SK-N-SH (cell line): ENCODE measurements around the gene MRPS21. TPM values are rescaled to one million over a fixed set of nuclear protein-coding genes. Genes with fewer than 3 reads are reported as not detected.

Experiments
- CTCF ChIA-PET: fragments of 300-600, 350-600 bp; formaldehyde crosslinking; extraction: SDS; loops from one replicate; lab custom pipeline; 2021; lab: Yijun Ruan, JAX
- POLR2A ChIA-PET: fragments of 350-600 bp; sonication (Branson Sonifier 250); formaldehyde crosslinking; extraction: SDS; loops from one replicate; lab custom pipeline; 2020; ENCODE audit warnings: antibody characterized with exemption, inconsistent platforms; lab: Yijun Ruan, JAX
- DNase-seq: peaks from one replicate; pipeline ENCODE4 v3.0.0; 2012
- H2AFZ ChIP-seq: fragments of 200-600 bp; sonication (generic); 2 replicates; pipeline ENCODE4 v1.8.1; 2016; ENCODE audit warnings: antibody characterized with exemption, mild to moderate bottlenecking, low read depth
- H3F3A ChIP-seq: fragments of 200-600 bp; sonication (generic); replicated peaks from 2 replicates; pipeline ENCODE3; 2016; ENCODE audit warnings: antibody characterized with exemption, mild to moderate bottlenecking; ENCODE audit not compliant: insufficient read depth
- H3K27ac ChIP-seq, 2 experiments: fragments of 200-500 bp in 1 of 2; fragments of 200-600 bp in 1 of 2; sonication (Bioruptor generic) in 1 of 2; sonication (generic), shearing (Covaris generic) in 1 of 2; 2 replicates each; pipeline versions ENCODE4 v1.5.1 to v1.6.1; 2014 to 2016; ENCODE audit warnings: low read depth in 2 of 2, inconsistent platforms in 1 of 2, low read length in 1 of 2, mild to moderate bottlenecking in 1 of 2, mixed read lengths in 1 of 2
- H3K27me3 ChIP-seq: fragments of 200-600 bp; sonication (generic), shearing (Covaris generic); 2 replicates; pipeline ENCODE4 v1.6.1; 2016; ENCODE audit warnings: mixed run types; ENCODE audit not compliant: insufficient read depth
- H3K36me3 ChIP-seq, 2 experiments: fragments of 200-500 bp in 1 of 2; fragments of 200-600 bp in 1 of 2; sonication (Bioruptor generic) in 1 of 2; sonication (generic) in 1 of 2; replicated peaks in 1 of 2; 2 replicates each; pipeline versions ENCODE3 to v1.5.1; 2014 to 2016; ENCODE audit warnings: low read length in 1 of 2, mild to moderate bottlenecking in 1 of 2; ENCODE audit not compliant: insufficient read depth in 2 of 2, control insufficient read depth in 1 of 2
- H3K4me1 ChIP-seq, 2 experiments: fragments of 200-500 bp in 1 of 2; fragments of 200-600 bp in 1 of 2; sonication (Bioruptor generic) in 1 of 2; sonication (generic), shearing (Covaris generic) in 1 of 2; 2 replicates each; pipeline versions ENCODE4 v1.5.1 to v1.6.1; 2014 to 2016; ENCODE audit warnings: low read depth in 1 of 2, low read length in 1 of 2, mixed run types in 1 of 2; ENCODE audit not compliant: insufficient read depth in 2 of 2, control insufficient read depth in 1 of 2
- H3K4me2 ChIP-seq: fragments of 200-600 bp; sonication (generic), shearing (Covaris generic); 2 replicates; pipeline ENCODE4 v1.6.1; 2017; ENCODE audit warnings: mixed run types
- H3K4me3 ChIP-seq, 2 experiments: fragments of 200-500 bp in 1 of 2; fragments of 200-600 bp in 1 of 2; sonication (Bioruptor generic) in 1 of 2; sonication (generic), shearing (Covaris generic) in 1 of 2; 2 replicates each; pipeline versions ENCODE4 v1.5.1 to v1.8.1; 2014 to 2016; ENCODE audit warnings: low read depth in 2 of 2, inconsistent platforms in 1 of 2, low read length in 1 of 2, mild to moderate bottlenecking in 1 of 2, mixed read lengths in 1 of 2, moderate library complexity in 1 of 2
- H3K79me2 ChIP-seq: fragments of 200-600 bp; sonication (generic); 2 replicates; pipeline ENCODE4 v1.8.1; 2017; ENCODE audit warnings: mild to moderate bottlenecking; ENCODE audit not compliant: insufficient read depth
- H3K9ac ChIP-seq: fragments of 200-600 bp; sonication (generic); 2 replicates; pipeline ENCODE4 v1.6.1; 2017; ENCODE audit warnings: mixed run types
- H3K9me2 ChIP-seq: fragments of 200-600 bp; sonication (generic); 2 replicates; pipeline ENCODE4 v1.6.1; 2017; ENCODE audit warnings: mixed run types
- H3K9me3 ChIP-seq: fragments of 200-600 bp; sonication (generic); 2 replicates; pipeline ENCODE4 v1.6.1; 2017; ENCODE audit warnings: mixed run types, mild to moderate bottlenecking, moderate library complexity
- H4K20me1 ChIP-seq: fragments of 200-600 bp; sonication (generic); 2 replicates; pipeline ENCODE4 v1.6.1; 2017; ENCODE audit warnings: mild to moderate bottlenecking, mixed run types; ENCODE audit not compliant: insufficient read depth
- EZH2phosphoT487 ChIP-seq: fragments of 200-600 bp; sonication (generic); IDR thresholded peaks from 2 replicates; pipeline ENCODE4 v1.6.1; 2017; ENCODE audit warnings: low read depth, mixed run types, mild to moderate bottlenecking, antibody characterized with exemption, moderate library complexity, borderline replicate concordance
- FOXJ3 ChIP-seq: sonication (generic); formaldehyde crosslinking; IDR thresholded peaks from 2 replicates; pipeline ENCODE4 v1.5.1; 2020; ENCODE audit warnings: mild to moderate bottlenecking, missing genetic modification reagents
- GATA2 ChIP-seq: sonication (generic); formaldehyde crosslinking; IDR thresholded peaks from 2 replicates; pipeline ENCODE4 v1.5.0; 2020; ENCODE audit warnings: mild to moderate bottlenecking, missing genetic modification reagents
- JUND ChIP-seq: IDR thresholded peaks from 2 replicates; pipeline ENCODE4 v1.4.0; 2012
- MEF2A ChIP-seq: IDR thresholded peaks from 2 replicates; pipeline ENCODE4 v1.4.0; 2012; ENCODE audit warnings: low read depth, borderline replicate concordance
- MXI1 ChIP-seq: IDR thresholded peaks from 2 replicates; pipeline ENCODE4 v1.6.1; 2012; ENCODE audit warnings: mild to moderate bottlenecking, low read depth, low read length, improper control_type of control experiment
- NFIC ChIP-seq: IDR thresholded peaks from 2 replicates; pipeline ENCODE4 v1.4.0; 2012; ENCODE audit warnings: borderline replicate concordance
- NRF1 ChIP-seq: IDR thresholded peaks from 2 replicates; pipeline ENCODE4 v1.6.1; 2012; ENCODE audit warnings: low read depth, mild to moderate bottlenecking, low read length
- RCOR1 ChIP-seq: fragments of 150-350 bp; IDR thresholded peaks from 2 replicates; pipeline ENCODE4 v1.6.1; 2017; ENCODE audit warnings: antibody characterized with exemption, low read length
- SIN3A ChIP-seq: IDR thresholded peaks from 2 replicates; pipeline ENCODE4 v1.6.1; 2012; ENCODE audit warnings: low read depth, mild to moderate bottlenecking, low read length, moderate library complexity, borderline replicate concordance
- TCF12 ChIP-seq: IDR thresholded peaks from 2 replicates; pipeline ENCODE4 v1.4.0; 2012
- YY1 ChIP-seq: IDR thresholded peaks from 2 replicates; pipeline ENCODE4 v1.4.0; 2012; ENCODE audit warnings: low read depth, mild to moderate bottlenecking
- WGBS: methylation state at CpG from one replicate; pipeline ENCODE4 v1.1.6; 2017; ENCODE audit warnings: low lambda C conversion rate; 5-methylcytosine and 5-hydroxymethylcytosine counted together
- polyA plus RNA-seq, 3 experiments: library from polyadenylated mRNA; depleted of rRNA; stranded (reverse); fragments of >200 nt; gene quantifications; 2 replicates each; pipeline ENCODE4 v1.2.3, GENCODE V29; 2012
- TF ChIP-seq, protein P1 (sequence below): fragments of 150-350 bp; IDR thresholded peaks from 2 replicates; pipeline ENCODE4 v1.6.1; 2017; ENCODE audit warnings: antibody characterized with exemption, low read length, low read depth, borderline replicate concordance
- TF ChIP-seq, protein P2 (sequence below): IDR thresholded peaks from 2 replicates; pipeline ENCODE4 v1.4.0; 2012; ENCODE audit warnings: low read depth
- TF ChIP-seq, protein P3 (sequence below): fragments of 150-350 bp; IDR thresholded peaks from 2 replicates; pipeline ENCODE4 v1.6.1; 2016; ENCODE audit warnings: mild to moderate bottlenecking, low read depth, low read length
- TF ChIP-seq, protein P4 (sequence below): IDR thresholded peaks from 2 replicates; pipeline ENCODE4 v1.4.0; 2012; ENCODE audit warnings: low read depth, borderline replicate concordance
- TF ChIP-seq, protein P5 (sequence below): IDR thresholded peaks from 2 replicates; pipeline ENCODE4 v1.6.1; 2012; ENCODE audit warnings: mild to moderate bottlenecking, low read depth, low read length, moderate library complexity
- TF ChIP-seq, protein P6 (sequence below): fragments of 200-600 bp; sonication (generic); IDR thresholded peaks from 2 replicates; pipeline ENCODE4 v1.6.1; 2017; ENCODE audit warnings: antibody characterized with exemption, mild to moderate bottlenecking, moderate library complexity
- TF ChIP-seq, protein P7 (sequence below): IDR thresholded peaks from 2 replicates; pipeline ENCODE4; 2012

Gene MRPS21
- polyA plus RNA-seq, 1 of the 3 experiments (the other 2 are of a cell fraction): 136 TPM

DNA sequence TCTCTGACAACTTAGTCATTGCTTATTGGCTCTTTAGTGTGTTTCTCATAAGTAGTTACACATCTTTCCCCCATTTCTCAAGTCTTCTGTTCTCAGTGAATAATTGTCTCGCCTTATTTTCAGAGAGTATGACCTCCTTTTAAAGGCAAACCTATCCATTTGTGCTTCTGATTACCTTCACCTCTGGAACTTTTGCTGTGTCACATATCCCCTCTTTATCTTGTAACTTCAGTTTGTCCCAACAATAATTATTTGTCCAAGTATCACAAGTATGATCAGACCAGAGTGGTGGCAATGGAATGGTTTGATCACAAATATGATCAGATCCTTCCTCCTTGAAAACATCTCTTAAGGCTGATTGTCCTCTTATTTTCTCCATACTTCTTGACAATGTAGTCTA is 5.3 kb upstream of the MRPS21 start (continued):
- TF ChIP-seq, protein P1, sequence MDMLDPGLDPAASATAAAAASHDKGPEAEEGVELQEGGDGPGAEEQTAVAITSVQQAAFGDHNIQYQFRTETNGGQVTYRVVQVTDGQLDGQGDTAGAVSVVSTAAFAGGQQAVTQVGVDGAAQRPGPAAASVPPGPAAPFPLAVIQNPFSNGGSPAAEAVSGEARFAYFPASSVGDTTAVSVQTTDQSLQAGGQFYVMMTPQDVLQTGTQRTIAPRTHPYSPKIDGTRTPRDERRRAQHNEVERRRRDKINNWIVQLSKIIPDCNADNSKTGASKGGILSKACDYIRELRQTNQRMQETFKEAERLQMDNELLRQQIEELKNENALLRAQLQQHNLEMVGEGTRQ: no peak
- TF ChIP-seq, protein P2, sequence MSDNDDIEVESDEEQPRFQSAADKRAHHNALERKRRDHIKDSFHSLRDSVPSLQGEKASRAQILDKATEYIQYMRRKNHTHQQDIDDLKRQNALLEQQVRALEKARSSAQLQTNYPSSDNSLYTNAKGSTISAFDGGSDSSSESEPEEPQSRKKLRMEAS: no peak
- TF ChIP-seq YY1 (no peak), MXI1 (no peak), JUND (no peak)

DNA sequence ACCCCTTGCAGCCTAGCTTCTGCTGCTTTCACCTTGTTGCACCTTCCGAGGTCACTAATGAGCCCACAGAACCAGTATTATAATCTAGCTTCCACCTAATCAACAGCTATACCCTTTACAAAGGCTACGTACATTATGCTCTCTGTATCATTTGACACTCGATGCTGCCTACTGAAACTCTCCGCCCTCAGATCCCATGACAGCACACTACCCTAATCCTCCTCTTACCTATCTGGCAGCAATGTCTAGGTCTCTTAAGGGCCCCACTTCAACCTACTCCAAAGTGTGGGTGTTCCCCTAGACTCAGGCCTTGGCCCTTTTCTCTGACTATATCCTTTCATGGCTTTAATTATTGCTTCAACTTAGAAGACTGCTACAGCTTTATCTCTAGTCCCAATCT is 4.8 kb upstream of the MRPS21 start:
- H3K4me3 ChIP-seq: no peak overlapping the region
- TF ChIP-seq JUND (no peak), TCF12 (no peak), SIN3A (no peak), MEF2A (no peak), EZH2phosphoT487 (no peak), RCOR1 (no peak), YY1 (no peak), FOXJ3 (CRISPR knock-in tag) (no peak), NRF1 (no peak), GATA2 (CRISPR knock-in tag) (no peak), NFIC (no peak)
- TF ChIP-seq, protein P2: no peak
- TF ChIP-seq, protein P3, sequence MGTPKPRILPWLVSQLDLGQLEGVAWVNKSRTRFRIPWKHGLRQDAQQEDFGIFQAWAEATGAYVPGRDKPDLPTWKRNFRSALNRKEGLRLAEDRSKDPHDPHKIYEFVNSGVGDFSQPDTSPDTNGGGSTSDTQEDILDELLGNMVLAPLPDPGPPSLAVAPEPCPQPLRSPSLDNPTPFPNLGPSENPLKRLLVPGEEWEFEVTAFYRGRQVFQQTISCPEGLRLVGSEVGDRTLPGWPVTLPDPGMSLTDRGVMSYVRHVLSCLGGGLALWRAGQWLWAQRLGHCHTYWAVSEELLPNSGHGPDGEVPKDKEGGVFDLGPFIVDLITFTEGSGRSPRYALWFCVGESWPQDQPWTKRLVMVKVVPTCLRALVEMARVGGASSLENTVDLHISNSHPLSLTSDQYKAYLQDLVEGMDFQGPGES: no peak
- TF ChIP-seq, protein P4, sequence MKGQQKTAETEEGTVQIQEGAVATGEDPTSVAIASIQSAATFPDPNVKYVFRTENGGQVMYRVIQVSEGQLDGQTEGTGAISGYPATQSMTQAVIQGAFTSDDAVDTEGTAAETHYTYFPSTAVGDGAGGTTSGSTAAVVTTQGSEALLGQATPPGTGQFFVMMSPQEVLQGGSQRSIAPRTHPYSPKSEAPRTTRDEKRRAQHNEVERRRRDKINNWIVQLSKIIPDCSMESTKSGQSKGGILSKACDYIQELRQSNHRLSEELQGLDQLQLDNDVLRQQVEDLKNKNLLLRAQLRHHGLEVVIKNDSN: no peak
- TF ChIP-seq, protein P5, sequence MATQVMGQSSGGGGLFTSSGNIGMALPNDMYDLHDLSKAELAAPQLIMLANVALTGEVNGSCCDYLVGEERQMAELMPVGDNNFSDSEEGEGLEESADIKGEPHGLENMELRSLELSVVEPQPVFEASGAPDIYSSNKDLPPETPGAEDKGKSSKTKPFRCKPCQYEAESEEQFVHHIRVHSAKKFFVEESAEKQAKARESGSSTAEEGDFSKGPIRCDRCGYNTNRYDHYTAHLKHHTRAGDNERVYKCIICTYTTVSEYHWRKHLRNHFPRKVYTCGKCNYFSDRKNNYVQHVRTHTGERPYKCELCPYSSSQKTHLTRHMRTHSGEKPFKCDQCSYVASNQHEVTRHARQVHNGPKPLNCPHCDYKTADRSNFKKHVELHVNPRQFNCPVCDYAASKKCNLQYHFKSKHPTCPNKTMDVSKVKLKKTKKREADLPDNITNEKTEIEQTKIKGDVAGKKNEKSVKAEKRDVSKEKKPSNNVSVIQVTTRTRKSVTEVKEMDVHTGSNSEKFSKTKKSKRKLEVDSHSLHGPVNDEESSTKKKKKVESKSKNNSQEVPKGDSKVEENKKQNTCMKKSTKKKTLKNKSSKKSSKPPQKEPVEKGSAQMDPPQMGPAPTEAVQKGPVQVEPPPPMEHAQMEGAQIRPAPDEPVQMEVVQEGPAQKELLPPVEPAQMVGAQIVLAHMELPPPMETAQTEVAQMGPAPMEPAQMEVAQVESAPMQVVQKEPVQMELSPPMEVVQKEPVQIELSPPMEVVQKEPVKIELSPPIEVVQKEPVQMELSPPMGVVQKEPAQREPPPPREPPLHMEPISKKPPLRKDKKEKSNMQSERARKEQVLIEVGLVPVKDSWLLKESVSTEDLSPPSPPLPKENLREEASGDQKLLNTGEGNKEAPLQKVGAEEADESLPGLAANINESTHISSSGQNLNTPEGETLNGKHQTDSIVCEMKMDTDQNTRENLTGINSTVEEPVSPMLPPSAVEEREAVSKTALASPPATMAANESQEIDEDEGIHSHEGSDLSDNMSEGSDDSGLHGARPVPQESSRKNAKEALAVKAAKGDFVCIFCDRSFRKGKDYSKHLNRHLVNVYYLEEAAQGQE: no peak
- TF ChIP-seq, protein P1: no peak
- TF ChIP-seq, protein P6, sequence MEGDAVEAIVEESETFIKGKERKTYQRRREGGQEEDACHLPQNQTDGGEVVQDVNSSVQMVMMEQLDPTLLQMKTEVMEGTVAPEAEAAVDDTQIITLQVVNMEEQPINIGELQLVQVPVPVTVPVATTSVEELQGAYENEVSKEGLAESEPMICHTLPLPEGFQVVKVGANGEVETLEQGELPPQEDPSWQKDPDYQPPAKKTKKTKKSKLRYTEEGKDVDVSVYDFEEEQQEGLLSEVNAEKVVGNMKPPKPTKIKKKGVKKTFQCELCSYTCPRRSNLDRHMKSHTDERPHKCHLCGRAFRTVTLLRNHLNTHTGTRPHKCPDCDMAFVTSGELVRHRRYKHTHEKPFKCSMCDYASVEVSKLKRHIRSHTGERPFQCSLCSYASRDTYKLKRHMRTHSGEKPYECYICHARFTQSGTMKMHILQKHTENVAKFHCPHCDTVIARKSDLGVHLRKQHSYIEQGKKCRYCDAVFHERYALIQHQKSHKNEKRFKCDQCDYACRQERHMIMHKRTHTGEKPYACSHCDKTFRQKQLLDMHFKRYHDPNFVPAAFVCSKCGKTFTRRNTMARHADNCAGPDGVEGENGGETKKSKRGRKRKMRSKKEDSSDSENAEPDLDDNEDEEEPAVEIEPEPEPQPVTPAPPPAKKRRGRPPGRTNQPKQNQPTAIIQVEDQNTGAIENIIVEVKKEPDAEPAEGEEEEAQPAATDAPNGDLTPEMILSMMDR: no peak
- TF ChIP-seq, protein P7, sequence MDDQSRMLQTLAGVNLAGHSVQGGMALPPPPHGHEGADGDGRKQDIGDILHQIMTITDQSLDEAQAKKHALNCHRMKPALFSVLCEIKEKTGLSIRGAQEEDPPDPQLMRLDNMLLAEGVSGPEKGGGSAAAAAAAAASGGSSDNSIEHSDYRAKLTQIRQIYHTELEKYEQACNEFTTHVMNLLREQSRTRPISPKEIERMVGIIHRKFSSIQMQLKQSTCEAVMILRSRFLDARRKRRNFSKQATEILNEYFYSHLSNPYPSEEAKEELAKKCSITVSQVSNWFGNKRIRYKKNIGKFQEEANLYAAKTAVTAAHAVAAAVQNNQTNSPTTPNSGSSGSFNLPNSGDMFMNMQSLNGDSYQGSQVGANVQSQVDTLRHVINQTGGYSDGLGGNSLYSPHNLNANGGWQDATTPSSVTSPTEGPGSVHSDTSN: no peak
- TF ChIP-seq, all 33 proteins: peak for 0
- peaks cover 5% of the 10 kb centered on the region for H3K79me2 ChIP-seq
- no peak for DNase-seq
- H3K4me2 ChIP-seq: no peak overlapping the region
- H3K9me2 ChIP-seq: no peaks in the 10 kb centered on the region
- no peak overlapping the region for H3K9ac ChIP-seq
- ChIA-PET CTCF (no interaction called here), POLR2A (no interaction called here)
- H3K4me1 ChIP-seq: peaks cover 4 to 7% of the 10 kb centered on the region in 2 experiments; a peak in 2 of 4 replicates
- no peaks in the 10 kb centered on the region for H4K20me1 ChIP-seq
- H3K36me3 ChIP-seq: no peaks in the 10 kb centered on the region
- H3K27me3 ChIP-seq: no peaks in the 10 kb centered on the region
- 85% methylated on average over 4 of the region's 4 CpGs for WGBS
- no peaks in the 10 kb centered on the region for H3K9me3 ChIP-seq
- no peaks in the 10 kb centered on the region for H3F3A ChIP-seq
- H2AFZ ChIP-seq: no peak overlapping the region
- no peak overlapping the region for H3K27ac ChIP-seq
